HEK293 (cell line): ENCODE measurements around the gene PGS1.

Experiments used
- CTCF ChIA-PET: fragments of 350-600 bp; formaldehyde crosslinking; extraction: SDS; loops from one replicate; lab custom pipeline; 2021; ENCODE audit warnings: antibody characterized with exemption; lab: Yijun Ruan, JAX
- POLR2A ChIA-PET: fragments of 300-600 bp; formaldehyde crosslinking; extraction: SDS; loops from one replicate; lab custom pipeline; 2020; ENCODE audit warnings: antibody characterized with exemption, inconsistent platforms; lab: Yijun Ruan, JAX
- H3K27ac ChIP-seq: fragments of 200-500 bp; sonication (Bioruptor generic); 2 replicates; pipeline ENCODE4 v1.5.1; 2014; ENCODE audit warnings: low read depth, low read length, control low read depth, inconsistent platforms; ENCODE audit errors: extremely low read depth
- H3K36me3 ChIP-seq, 2 experiments: fragments of 200-500 bp in 1 of 2; sonication (Bioruptor generic) in 1 of 2; 1 replicate in 1 of 2; 2 replicates in 1 of 2; pipeline ENCODE4 v1.5.1; 2014 to 2017; ENCODE audit warnings: inconsistent platforms in 2 of 2, low read length in 2 of 2; ENCODE audit not compliant: control insufficient read depth in 2 of 2, insufficient read depth in 1 of 2
- H3K4me1 ChIP-seq: fragments of 200-500 bp; sonication (Bioruptor generic); 2 replicates; pipeline ENCODE4 v1.5.1; 2014; ENCODE audit warnings: mild to moderate bottlenecking, low read length, inconsistent platforms; ENCODE audit not compliant: control insufficient read depth, insufficient read depth
- H3K4me3 ChIP-seq: 2 replicates; pipeline ENCODE4 v1.5.1; 2011; ENCODE audit warnings: low read depth, mild to moderate bottlenecking, control low read depth, low read length, moderate library complexity
- H3K9me3 ChIP-seq: fragments of 200-500 bp; sonication (Bioruptor generic); 2 replicates; pipeline ENCODE4 v1.5.1; 2014; ENCODE audit warnings: low read depth, low read length, inconsistent platforms; ENCODE audit not compliant: control insufficient read depth, insufficient read depth
- EGR2 ChIP-seq: fragments of 450-650 bp; formaldehyde crosslinking; IDR thresholded peaks from 2 replicates; pipeline ENCODE4 v1.5.1; 2016; ENCODE audit warnings: low read depth, missing biosample characterization, missing genetic modification characterization
- FEZF1 ChIP-seq: fragments of 450-650 bp; formaldehyde crosslinking; IDR thresholded peaks from 2 replicates; pipeline ENCODE4 v1.5.1; 2016; ENCODE audit warnings: missing biosample characterization, missing genetic modification characterization
- HOXA7 ChIP-seq: sonication (generic); formaldehyde crosslinking; IDR thresholded peaks from 2 replicates; pipeline ENCODE4 v1.8.1; 2022; ENCODE audit warnings: missing genetic modification reagents, borderline replicate concordance
- KLF10 ChIP-seq: fragments of 450-650 bp; IDR thresholded peaks from 2 replicates; pipeline ENCODE4 v1.5.1; 2018; ENCODE audit warnings: missing biosample characterization, mild to moderate bottlenecking, missing genetic modification characterization
- REPIN1 ChIP-seq: fragments of 450-650 bp; formaldehyde crosslinking; IDR thresholded peaks from 2 replicates; pipeline ENCODE4 v1.5.1; 2017; ENCODE audit warnings: missing biosample characterization, missing genetic modification characterization, low read depth
- ZBTB21 ChIP-seq: fragments of 450-650 bp; formaldehyde crosslinking; IDR thresholded peaks from 2 replicates; pipeline ENCODE4 v1.5.1; 2017; ENCODE audit warnings: missing biosample characterization, missing genetic modification characterization
- ZBTB48 ChIP-seq: fragments of 450-650 bp; formaldehyde crosslinking; IDR thresholded peaks from 2 replicates; pipeline ENCODE4 v1.5.1; 2016; ENCODE audit warnings: missing biosample characterization, missing genetic modification characterization
- ZFP69B ChIP-seq: fragments of 450-650 bp; formaldehyde crosslinking; IDR thresholded peaks from 2 replicates; pipeline ENCODE4 v1.5.1; 2016; ENCODE audit warnings: missing biosample characterization, missing genetic modification characterization
- ZNF114 ChIP-seq: fragments of 450-650 bp; formaldehyde crosslinking; IDR thresholded peaks from 2 replicates; pipeline ENCODE4 v1.5.0; 2017; ENCODE audit warnings: missing biosample characterization, missing genetic modification characterization
- ZNF155 ChIP-seq: fragments of 450-650 bp; formaldehyde crosslinking; IDR thresholded peaks from 2 replicates; pipeline ENCODE4 v1.5.1; 2016; ENCODE audit warnings: missing biosample characterization, missing genetic modification characterization
- ZNF16 ChIP-seq: fragments of 450-650 bp; formaldehyde crosslinking; IDR thresholded peaks from 2 replicates; pipeline ENCODE4 v1.5.1; 2016; ENCODE audit warnings: low read depth, missing biosample characterization, missing genetic modification characterization
- ZNF335 ChIP-seq: fragments of 450-650 bp; formaldehyde crosslinking; conservative IDR thresholded peaks from 2 replicates; pipeline ENCODE4 v1.5.1; 2016; ENCODE audit warnings: missing biosample characterization, missing genetic modification characterization
- ZNF416 ChIP-seq: fragments of 450-650 bp; formaldehyde crosslinking; IDR thresholded peaks from 2 replicates; pipeline ENCODE4 v1.5.1; 2016; ENCODE audit warnings: missing biosample characterization, missing genetic modification characterization
- ZNF488 ChIP-seq: fragments of 450-650 bp; formaldehyde crosslinking; IDR thresholded peaks from 2 replicates; pipeline ENCODE4 v1.5.1; 2016; ENCODE audit warnings: missing biosample characterization, missing genetic modification characterization
- ZNF501 ChIP-seq: fragments of 450-650 bp; formaldehyde crosslinking; IDR thresholded peaks from 2 replicates; pipeline ENCODE4 v1.5.1; 2016; ENCODE audit warnings: missing biosample characterization, missing genetic modification characterization
- ZNF548 ChIP-seq: fragments of 450-650 bp; formaldehyde crosslinking; IDR thresholded peaks from 2 replicates; pipeline ENCODE4 v1.5.1; 2016; ENCODE audit warnings: missing biosample characterization, missing genetic modification characterization
- ZNF707 ChIP-seq: fragments of 450-650 bp; formaldehyde crosslinking; IDR thresholded peaks from 2 replicates; pipeline ENCODE4 v1.5.1; 2016; ENCODE audit warnings: missing biosample characterization, missing genetic modification characterization
- ZNF76 ChIP-seq: fragments of 450-650 bp; formaldehyde crosslinking; IDR thresholded peaks from 2 replicates; pipeline ENCODE4; 2016; ENCODE audit warnings: low read depth, missing biosample characterization, missing genetic modification characterization, borderline replicate concordance
- ZNF792 ChIP-seq: fragments of 450-650 bp; formaldehyde crosslinking; IDR thresholded peaks from 2 replicates; pipeline ENCODE4 v1.5.1; 2016; ENCODE audit warnings: missing biosample characterization, missing genetic modification characterization
- ZSCAN30 ChIP-seq: fragments of 450-650 bp; IDR thresholded peaks from 2 replicates; pipeline ENCODE4 v1.5.1; 2018; ENCODE audit warnings: missing biosample characterization, mild to moderate bottlenecking, missing genetic modification characterization, moderate library complexity
- TF ChIP-seq, protein P1 (sequence below): fragments of 450-650 bp; formaldehyde crosslinking; conservative IDR thresholded peaks from 2 replicates; pipeline ENCODE4 v1.5.1; 2016; ENCODE audit warnings: low read depth, missing biosample characterization, missing genetic modification characterization
- TF ChIP-seq, protein P2 (sequence below): fragments of 450-650 bp; IDR thresholded peaks from 2 replicates; pipeline ENCODE4 v1.5.1; 2018; ENCODE audit warnings: missing biosample characterization, mild to moderate bottlenecking, missing genetic modification characterization
- TF ChIP-seq, protein P3 (sequence below): fragments of 450-650 bp; formaldehyde crosslinking; IDR thresholded peaks from 2 replicates; pipeline ENCODE4 v1.5.1; 2017; ENCODE audit warnings: missing biosample characterization, missing genetic modification characterization
- TF ChIP-seq, protein P4 (sequence below): fragments of 450-650 bp; formaldehyde crosslinking; IDR thresholded peaks from 2 replicates; pipeline ENCODE4 v1.5.1; 2016; ENCODE audit warnings: missing biosample characterization, missing genetic modification characterization

PGS1 gene

GRCh38 chr17:78449983-78450595, 71.6 kb downstream of the PGS1 start:
- ChIA-PET POLR2A (interaction anchor here (0.6 kb wide), 1 partner anchor 27 kb away, joined by 5 read pairs; no protein-coding TSS in a partner anchor), CTCF (interaction anchor here (0.9 kb wide), 1 partner anchor 10 kb away, joined by 4 read pairs; no protein-coding TSS in a partner anchor)
- Histone ChIP-seq H3K4me3 (no peak overlapping the region), H3K4me1 (no peaks in the 10 kb centered on the region), H3K27ac (no peak overlapping the region), H3K9me3 (no peaks in the 10 kb centered on the region), H3K36me3 (no peaks in the 10 kb centered on the region)
- TF ChIP-seq ZNF335 (no peak), ZNF707 (tag by site-specific recombination) (no peak), ZSCAN30 (tag by site-specific recombination) (no peak), ZNF16 (tag by site-specific recombination) (no peak)
- TF ChIP-seq, protein P1, sequence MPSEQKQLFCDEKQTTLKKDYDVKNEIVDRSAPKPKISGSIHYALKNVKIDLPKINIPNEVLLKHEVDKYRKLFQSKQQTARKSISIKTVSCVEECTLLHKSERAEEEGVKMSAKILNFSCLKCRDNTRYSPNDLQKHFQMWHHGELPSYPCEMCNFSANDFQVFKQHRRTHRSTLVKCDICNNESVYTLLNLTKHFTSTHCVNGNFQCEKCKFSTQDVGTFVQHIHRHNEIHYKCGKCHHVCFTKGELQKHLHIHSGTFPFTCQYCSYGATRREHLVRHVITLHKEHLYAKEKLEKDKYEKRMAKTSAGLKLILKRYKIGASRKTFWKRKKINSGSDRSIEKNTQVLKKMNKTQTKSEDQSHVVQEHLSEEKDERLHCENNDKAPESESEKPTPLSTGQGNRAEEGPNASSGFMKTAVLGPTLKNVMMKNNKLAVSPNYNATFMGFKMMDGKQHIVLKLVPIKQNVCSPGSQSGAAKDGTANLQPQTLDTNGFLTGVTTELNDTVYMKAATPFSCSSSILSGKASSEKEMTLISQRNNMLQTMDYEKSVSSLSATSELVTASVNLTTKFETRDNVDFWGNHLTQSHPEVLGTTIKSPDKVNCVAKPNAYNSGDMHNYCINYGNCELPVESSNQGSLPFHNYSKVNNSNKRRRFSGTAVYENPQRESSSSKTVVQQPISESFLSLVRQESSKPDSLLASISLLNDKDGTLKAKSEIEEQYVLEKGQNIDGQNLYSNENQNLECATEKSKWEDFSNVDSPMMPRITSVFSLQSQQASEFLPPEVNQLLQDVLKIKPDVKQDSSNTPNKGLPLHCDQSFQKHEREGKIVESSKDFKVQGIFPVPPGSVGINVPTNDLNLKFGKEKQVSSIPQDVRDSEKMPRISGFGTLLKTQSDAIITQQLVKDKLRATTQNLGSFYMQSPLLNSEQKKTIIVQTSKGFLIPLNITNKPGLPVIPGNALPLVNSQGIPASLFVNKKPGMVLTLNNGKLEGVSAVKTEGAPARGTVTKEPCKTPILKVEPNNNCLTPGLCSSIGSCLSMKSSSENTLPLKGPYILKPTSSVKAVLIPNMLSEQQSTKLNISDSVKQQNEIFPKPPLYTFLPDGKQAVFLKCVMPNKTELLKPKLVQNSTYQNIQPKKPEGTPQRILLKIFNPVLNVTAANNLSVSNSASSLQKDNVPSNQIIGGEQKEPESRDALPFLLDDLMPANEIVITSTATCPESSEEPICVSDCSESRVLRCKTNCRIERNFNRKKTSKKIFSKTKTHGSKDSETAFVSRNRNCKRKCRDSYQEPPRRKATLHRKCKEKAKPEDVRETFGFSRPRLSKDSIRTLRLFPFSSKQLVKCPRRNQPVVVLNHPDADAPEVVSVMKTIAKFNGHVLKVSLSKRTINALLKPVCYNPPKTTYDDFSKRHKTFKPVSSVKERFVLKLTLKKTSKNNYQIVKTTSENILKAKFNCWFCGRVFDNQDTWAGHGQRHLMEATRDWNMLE (tag by site-specific recombination), result no peak
- TF ChIP-seq, protein P2, sequence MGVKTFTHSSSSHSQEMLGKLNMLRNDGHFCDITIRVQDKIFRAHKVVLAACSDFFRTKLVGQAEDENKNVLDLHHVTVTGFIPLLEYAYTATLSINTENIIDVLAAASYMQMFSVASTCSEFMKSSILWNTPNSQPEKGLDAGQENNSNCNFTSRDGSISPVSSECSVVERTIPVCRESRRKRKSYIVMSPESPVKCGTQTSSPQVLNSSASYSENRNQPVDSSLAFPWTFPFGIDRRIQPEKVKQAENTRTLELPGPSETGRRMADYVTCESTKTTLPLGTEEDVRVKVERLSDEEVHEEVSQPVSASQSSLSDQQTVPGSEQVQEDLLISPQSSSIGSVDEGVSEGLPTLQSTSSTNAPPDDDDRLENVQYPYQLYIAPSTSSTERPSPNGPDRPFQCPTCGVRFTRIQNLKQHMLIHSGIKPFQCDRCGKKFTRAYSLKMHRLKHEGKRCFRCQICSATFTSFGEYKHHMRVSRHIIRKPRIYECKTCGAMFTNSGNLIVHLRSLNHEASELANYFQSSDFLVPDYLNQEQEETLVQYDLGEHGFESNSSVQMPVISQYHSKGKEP, result no peak
- TF ChIP-seq, protein P3, sequence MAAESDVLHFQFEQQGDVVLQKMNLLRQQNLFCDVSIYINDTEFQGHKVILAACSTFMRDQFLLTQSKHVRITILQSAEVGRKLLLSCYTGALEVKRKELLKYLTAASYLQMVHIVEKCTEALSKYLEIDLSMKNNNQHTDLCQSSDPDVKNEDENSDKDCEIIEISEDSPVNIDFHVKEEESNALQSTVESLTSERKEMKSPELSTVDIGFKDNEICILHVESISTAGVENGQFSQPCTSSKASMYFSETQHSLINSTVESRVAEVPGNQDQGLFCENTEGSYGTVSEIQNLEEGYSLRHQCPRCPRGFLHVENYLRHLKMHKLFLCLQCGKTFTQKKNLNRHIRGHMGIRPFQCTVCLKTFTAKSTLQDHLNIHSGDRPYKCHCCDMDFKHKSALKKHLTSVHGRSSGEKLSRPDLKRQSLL, result no peak

- H3K4me3 ChIP-seq, result no peak overlapping the region
- H3K9me3 ChIP-seq, result no peaks in the 10 kb centered on the region
- POLR2A ChIA-PET, result no interaction called here
- no peaks in the 10 kb centered on the region for H3K4me1 ChIP-seq
- CTCF ChIA-PET, result interaction anchor here (0.7 to 0.9 kb wide), 2 partner anchors 11 to 94 kb away, joined by 3 to 4 read pairs; no protein-coding TSS in a partner anchor
- no peak overlapping the region for H3K27ac ChIP-seq
- TF ChIP-seq ZNF76 (tag by site-specific recombination) (no peak), KLF10 (tag by site-specific recombination) (no peak), ZNF792 (no peak), REPIN1 (tag by site-specific recombination) (no peak), ZNF114 (tag by site-specific recombination) (no peak), ZFP69B (tag by site-specific recombination) (no peak), ZBTB48 (no peak), HOXA7 (no peak), ZNF416 (no peak), ZBTB21 (no peak), ZNF488 (tag by site-specific recombination) (no peak), EGR2 (tag by site-specific recombination) (no peak), ZNF548 (tag by site-specific recombination) (no peak), FEZF1 (tag by site-specific recombination) (no peak), ZNF501 (tag by site-specific recombination) (no peak), ZNF155 (tag by site-specific recombination) (no peak)
- TF ChIP-seq, protein P4, sequence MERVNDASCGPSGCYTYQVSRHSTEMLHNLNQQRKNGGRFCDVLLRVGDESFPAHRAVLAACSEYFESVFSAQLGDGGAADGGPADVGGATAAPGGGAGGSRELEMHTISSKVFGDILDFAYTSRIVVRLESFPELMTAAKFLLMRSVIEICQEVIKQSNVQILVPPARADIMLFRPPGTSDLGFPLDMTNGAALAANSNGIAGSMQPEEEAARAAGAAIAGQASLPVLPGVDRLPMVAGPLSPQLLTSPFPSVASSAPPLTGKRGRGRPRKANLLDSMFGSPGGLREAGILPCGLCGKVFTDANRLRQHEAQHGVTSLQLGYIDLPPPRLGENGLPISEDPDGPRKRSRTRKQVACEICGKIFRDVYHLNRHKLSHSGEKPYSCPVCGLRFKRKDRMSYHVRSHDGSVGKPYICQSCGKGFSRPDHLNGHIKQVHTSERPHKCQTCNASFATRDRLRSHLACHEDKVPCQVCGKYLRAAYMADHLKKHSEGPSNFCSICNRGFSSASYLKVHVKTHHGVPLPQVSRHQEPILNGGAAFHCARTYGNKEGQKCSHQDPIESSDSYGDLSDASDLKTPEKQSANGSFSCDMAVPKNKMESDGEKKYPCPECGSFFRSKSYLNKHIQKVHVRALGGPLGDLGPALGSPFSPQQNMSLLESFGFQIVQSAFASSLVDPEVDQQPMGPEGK (tag by site-specific recombination), result no peak
- no peaks in the 10 kb centered on the region for H3K36me3 ChIP-seq
Measured at GRCh38 chr17:78450696-78451345, 72.4 kb downstream of the PGS1 start.
